WI38 (cell line): ENCODE measurements around the gene FBL.
A peak's percentile ranks its signal among the peaks of the same experiment; 100 is the strongest.

Source experiments
- H3K4me3 ChIP-seq: 2 replicates; pipeline ENCODE4 v1.5.1; 2011; ENCODE audit warnings: low read depth, mild to moderate bottlenecking, control low read depth, low read length
- CTCF ChIP-seq: IDR thresholded peaks from 2 replicates; pipeline ENCODE4 v1.5.1; 2012; ENCODE audit warnings: low read depth, mild to moderate bottlenecking, control low read depth, low read length

Gene FBL

GRCh38 chr19:39796000-39796498, 50.1 kb downstream of the FBL start:
- H3K4me3 ChIP-seq: no peak overlapping the region
- TF ChIP-seq CTCF: no peak

- no peak for TF ChIP-seq CTCF
- H3K4me3 ChIP-seq: no peak overlapping the region
Observed at GRCh38 chr19:39795001-39795400, 51.2 kb downstream of the FBL start.

GRCh38 chr19:39792999-39793546, 53.1 kb downstream of the FBL start:
- peak overlapping the region; percentile 57 for H3K4me3 ChIP-seq
- TF ChIP-seq CTCF: peak; percentile 94

- no peak overlapping the region for H3K4me3 ChIP-seq
- no peak for TF ChIP-seq CTCF
Observed at GRCh38 chr19:39788244-39788643, 57.9 kb downstream of the FBL start.
